DMS79 (cell line): ENCODE results near the gene MKNK2.
"Not testable (repeated sequence)": the region's sequence is repeated elsewhere in the genome, so short reads cannot be mapped to it uniquely, and the experiment has no call there.

Source experiments
- DNase-seq: peaks from one replicate; lab custom pipeline; 2025; lab: John Stamatoyannopoulos, UW

The MKNK2 gene

DNA sequence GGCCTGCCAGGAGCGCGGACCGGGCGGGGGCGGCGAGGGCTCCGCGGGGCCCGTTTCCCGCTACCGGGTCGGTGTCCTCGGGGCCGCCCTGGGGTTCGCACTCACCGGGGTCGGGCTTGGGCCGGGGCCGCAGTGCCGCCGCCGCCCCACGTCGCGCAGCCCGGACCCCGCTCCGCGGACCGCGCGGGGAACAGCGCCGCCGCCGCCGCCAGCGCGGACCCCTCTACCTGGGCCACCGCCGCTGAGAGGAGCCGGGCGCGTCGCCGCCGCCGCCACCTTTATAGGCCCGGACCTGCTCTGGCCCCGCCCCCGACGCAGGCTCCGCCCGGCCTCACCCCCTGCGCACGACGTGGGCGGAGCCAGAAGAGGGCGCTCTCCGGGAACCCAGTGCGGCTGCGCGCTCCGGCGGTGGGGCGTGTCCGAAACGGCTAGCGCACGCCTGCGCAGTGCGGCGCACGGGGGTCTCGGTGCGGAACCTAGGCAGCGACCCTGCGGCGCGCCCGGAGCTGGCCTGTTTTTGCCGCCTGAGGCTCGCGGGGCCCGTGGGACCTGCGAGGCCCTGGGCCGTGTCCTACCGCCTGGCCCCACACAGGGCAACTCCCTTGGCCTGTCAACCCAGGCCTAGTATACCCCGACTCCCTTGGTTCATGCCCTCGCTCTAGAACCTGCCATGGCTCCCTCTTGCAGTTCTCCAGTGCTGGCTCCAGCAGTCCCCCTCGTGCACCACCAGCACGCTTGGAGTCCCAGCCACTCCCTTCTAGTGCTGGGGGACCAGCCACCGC lies at the start of gene MKNK2:
Gene MKNK2 (minus strand): TSS at position 254 of the 782 bp plus-strand sequence. CDS start 393 bp downstream, outside the sequence.
- peak; percentile 60 for DNase-seq

DNA sequence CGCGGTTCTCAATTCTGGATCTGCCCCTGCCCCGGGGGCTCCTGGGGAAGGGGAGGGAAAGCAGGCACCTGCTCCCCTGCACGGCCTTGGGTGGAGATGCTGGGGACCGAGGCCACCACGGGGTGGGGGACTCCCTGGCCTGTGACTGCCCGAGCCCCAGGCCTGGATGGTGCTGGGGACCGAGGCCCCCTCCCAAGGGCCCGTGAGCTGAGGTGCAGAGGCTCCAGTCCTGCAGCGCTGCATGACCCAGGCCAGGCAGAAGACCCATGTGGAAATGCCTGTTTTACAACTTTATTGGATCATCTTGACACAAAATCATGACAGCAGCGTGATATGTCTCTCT lies 49.6 kb upstream of the MKNK2 start:
- DNase-seq, result no peak

DNA sequence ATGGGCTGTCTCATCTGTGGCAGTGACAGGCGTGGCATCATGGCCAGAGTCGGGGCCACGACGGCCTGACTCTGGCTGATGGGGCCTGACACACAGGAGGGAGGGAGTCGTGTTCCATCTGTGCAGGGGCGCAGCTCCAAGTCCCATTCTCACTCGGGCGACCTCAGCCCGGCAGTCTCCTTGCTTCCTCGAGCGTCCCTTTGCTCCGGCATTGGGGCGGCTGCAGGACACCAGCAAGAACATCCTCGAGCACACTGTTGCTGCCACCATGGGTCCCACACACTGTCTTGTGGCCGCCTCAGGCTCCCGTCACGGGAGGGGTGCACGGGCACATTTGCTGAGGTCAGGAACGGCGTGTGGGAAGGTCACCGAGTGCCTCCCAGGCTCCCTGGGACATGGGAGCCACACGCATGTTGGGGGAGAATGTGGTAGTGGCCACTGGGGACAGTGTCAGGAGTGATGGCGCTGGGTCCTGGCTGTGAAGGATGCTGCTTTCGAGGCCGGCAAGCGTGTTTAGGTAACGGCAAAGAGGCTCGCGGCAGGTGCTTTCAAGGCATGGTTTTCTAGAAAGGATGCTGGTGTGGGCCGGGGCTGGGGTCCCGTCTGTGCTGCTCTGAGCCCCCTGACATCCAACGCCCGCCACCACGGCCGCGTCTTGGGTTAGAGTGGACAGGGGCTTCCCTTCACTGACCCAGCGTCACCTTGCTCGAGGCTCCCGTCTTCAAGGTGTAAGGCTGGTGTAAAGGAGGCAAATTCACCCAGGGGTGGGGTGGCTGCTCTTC lies 49.1 kb upstream of the MKNK2 start:
- DNase-seq, result no peak

DNA sequence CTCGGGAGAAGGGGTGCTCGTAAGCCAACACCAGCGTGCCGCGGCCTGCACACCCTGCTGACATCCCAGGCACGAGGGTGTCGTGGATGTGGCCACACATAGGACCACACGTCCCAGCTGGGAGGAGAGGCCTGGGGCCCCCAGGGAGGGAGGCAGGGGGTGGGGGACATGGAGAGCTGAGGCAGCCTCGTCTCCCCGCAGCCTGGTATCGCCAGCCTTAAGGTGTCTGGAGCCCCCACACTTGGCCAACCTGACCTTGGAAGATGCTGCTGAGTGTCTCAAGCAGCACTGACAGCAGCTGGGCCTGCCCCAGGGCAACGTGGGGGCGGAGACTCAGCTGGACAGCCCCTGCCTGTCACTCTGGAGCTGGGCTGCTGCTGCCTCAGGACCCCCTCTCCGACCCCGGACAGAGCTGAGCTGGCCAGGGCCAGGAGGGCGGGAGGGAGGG lies 48.0 kb upstream of the MKNK2 start:
- DNase-seq, result no peak

DNA sequence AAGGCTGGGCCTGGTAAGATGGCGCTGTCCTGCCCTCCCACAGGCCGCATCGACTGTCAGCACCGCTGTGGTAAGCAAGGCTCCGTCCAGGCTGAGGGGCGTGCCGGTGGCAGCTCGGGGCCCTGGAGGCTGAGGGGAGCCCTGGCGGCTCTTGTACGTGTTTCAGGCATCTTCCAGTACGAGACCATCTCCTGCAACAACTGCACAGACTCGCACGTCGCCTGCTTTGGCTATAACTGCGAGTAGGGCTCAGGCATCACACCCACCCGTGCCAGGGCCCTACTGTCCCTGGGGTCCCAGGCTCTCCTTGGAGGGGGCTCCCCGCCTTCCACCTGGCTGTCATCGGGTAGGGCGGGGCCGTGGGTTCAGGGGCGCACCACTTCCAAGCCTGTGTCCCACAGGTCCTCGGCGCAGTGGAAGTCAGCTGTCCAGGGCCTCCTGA lies 46.9 kb upstream of the MKNK2 start:
- no peak for DNase-seq

DNA sequence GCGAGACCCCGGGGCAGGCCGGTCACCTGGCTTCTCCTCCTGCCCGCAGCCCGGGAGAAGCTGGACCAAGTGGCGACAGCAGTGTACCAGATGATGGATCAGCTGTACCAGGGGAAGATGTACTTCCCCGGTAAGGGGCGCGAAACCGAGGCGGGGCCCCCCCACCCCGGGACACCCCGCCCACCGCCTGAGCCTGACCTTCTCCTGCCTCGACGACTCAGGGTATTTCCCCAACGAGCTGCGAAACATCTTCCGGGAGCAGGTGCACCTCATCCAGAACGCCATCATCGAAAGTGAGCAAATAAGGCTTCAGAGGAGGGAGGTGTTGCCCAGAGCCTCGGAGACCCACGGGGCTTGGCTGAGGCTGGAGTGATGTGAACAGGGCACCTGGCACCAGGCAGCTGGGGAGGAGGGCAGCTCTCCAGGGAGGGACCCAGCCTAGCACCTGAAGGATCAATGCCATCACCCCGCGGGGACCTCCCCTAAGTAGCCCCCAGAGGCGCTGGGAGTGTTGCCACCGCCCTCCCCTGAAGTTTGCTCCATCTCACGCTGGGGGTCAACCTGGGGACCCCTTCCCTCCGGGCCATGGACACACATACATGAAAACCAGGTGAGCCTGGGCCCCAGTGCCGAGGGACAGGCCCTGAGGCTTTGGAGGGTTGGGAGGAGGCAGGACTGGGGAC lies 46.3 kb upstream of the MKNK2 start:
- DNase-seq, result peak; percentile 28

DNA sequence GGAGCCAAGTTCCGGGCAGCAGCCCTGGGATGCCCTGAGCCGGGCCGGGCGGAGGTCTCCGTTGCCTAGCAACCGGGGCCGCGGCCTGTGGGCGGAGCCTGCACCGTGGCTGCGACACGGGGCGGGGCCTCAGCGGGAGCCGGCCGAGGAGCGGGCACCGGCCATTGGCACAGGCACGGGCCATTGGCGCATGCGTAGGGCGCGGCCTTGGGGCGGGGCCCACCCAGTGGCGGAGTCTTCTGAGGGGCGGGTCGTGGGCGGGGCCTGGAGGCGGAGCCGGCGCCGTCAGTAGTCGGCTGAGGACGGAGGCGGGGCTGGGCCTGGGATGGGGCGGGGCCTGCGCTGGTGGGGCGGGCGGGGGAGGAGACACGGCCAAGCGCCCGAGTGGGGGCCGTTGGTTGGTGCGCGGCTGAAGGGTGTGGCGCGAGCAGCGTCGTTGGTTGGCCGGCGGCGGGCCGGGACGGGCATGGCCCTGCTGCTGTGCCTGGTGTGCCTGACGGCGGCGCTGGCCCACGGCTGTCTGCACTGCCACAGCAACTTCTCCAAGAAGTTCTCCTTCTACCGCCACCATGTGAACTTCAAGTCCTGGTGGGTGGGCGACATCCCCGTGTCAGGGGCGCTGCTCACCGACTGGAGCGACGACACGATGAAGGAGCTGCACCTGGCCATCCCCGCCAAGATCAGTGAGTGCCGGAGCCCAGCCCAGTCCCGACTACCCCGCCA lies 45.6 kb upstream of the MKNK2 start, which contains the start of gene IZUMO4:
Gene IZUMO4 (plus strand): TSS at position 436 of the 723 bp plus-strand sequence. CDS start 31 bp downstream, at position 467.
- DNase-seq, result peak; percentile 89

DNA sequence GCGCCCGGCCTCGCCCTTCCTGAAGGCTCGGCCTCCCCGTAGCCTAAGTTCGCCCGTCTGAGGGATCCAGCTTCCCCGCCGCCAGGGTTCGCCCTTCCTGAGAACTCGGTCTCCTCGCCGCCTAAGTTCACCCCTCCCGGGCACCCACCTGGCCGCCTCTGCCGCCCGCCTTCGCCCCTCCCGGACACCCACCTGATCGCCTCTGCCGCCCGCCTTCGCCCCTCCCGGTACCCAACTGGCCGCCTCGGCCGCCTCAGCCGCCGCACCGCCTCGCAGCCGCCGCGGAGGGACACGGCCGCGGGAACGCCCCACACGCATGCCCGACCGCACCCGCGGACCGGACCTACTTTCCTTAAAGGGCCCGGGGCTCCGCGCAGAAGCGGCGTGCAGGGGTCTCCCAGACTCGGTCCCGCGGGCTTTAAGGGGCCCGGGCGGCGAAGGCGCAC lies 45.0 kb upstream of the MKNK2 start, which contains the start of gene MOB3A:
Gene MOB3A (minus strand): TSS at position 293 of the 446 bp plus-strand sequence. CDS start 17,766 bp downstream, outside the sequence.
- DNase-seq, result no peak

DNA sequence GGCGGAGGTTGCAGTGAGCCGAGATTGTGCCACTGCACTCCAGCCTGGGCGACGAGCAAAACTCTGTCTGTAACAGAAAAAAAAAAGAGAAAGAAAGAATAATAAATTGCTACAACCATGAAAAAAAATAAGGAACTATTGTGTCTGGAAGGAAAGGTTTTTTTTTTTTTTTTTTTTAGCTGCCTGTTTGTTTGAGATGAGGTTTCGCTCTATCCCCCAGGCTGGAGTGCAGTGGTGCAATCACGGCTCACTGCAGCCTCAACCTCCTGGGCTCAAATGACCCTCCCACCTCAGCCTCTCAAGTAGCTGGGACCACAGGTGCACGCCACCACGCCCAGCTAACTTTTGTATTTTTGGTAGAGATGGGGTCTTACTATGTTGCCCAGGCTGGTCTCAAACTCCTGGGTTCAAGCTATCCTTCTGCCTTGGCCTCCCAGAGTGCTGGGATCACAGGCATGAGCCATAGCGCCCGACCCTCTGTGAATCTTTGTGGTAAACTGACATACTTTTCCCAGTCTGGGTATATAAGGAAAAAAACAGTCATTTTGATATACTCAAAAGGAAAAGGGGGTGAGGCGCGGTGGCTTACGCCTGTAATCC lies 41.0 kb upstream of the MKNK2 start:
- DNase-seq, result not testable (repeated sequence)

DNA sequence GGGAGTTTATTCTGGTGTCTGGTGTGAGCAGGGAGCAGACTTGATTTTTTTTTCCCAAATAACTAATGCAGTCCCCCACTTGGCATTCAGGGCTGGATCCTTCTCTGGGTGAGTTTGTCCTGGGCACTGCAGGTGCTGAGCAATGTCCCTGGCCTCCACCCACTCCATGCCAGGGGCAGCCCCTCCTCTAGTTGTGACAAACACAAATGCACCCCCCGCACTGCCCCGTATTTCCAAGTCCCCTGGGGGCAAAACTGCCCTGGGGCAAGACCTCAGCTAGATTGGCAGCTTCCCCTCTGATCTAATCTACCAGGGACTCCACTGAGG lies 38.6 kb upstream of the MKNK2 start:
- DNase-seq, result no peak

DNA sequence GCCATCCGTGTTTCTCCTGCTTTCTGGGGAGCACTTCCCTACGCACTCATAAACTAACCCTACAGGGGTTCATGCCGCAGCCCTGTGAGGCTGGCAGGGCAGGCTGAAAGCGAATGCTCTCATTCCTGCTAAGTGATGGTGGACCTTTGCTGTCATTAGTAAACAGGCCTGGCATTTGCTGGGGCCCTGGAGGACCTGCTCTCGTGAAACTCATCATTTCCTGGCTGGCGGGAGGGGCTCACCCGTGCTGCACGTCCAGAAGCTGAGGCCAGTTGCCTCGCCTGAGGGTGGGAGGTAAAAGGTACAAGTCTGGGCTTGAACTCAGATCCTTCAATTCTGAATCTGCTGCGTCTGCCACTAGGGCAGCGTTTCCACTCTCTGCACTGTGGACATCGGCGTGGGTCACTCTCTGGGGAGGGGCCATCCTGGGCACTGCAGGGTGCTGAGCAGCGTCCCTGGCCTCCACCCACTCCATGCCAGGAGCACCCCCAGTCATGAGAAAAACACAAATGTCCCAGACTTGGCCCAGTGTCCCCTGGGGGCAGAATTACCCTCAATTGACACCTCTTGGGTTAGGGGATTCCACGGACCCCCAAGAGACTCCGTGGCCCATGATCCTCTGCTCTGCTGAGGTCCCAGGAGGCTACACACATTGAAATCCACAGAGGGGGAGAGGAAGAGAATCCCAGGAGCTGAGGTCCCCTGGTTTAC lies 38.1 kb upstream of the MKNK2 start:
- DNase-seq, result no peak

DNA sequence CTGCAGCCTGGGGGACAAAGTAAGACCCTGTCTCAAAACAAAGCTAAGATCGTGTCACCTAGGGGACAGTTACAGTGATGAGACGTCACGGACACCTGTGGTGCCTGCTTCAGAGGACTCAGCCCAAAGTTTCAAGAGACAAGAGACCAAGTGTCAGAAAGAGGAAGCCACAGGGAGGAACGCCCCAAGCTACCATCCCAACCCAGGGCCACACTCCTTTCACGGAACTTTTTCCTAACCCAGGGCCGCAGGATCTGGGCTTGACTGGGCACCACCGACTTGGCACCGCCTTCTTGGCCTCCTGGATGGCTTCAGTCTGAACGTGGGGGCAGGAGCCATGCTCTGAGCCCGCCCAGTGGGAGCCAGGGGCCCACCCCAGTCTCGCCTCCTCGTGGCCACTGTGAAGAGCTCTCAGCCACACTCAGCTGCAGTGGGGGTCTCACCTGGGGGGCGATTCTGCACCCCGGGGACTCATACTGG lies 36.6 kb upstream of the MKNK2 start:
- DNase-seq, result no peak

DNA sequence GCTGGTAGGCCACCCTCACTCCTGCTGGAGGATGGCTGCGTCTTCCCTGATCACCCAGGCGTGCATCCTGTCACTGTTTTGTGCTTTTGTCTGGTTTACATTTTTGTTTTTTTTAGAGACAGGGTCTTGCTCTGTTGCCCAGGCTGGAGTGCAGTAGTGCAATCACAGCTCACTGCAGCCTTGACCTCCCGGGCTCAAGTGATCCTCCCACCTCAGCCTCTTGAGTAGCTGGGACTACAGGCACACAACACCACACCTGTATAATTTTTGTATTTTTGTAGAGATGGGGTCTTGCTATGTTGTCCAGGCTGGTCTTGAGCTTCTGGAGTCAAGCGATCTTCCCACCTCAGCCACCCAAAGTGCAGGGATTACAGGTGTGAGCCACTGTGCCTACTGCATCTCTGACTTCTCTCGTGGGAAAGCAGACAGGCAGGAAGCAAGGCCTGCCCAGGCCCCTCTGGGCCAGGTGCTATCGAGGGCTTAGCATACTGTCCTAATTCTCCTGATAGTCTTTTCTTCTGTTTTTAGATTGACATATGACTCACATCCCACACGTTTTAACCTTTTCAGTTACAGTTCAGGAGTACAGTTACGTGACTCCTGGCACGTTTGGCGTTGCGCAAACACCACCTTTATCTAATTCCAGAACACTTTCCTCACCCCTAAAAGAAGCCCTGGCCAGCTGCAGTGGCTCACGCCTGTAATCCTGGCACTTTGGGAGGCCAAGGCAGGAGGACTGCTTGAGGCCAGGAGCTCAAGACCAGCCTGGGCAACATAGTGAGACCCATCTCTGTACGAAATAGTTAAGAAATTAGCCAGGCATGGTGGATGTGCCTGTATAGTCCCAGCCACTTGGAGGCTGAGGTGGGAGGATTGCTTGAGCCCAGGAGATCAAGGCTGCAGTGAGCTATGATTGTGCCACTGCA lies 35.9 kb upstream of the MKNK2 start:
- not testable (repeated sequence) for DNase-seq

DNA sequence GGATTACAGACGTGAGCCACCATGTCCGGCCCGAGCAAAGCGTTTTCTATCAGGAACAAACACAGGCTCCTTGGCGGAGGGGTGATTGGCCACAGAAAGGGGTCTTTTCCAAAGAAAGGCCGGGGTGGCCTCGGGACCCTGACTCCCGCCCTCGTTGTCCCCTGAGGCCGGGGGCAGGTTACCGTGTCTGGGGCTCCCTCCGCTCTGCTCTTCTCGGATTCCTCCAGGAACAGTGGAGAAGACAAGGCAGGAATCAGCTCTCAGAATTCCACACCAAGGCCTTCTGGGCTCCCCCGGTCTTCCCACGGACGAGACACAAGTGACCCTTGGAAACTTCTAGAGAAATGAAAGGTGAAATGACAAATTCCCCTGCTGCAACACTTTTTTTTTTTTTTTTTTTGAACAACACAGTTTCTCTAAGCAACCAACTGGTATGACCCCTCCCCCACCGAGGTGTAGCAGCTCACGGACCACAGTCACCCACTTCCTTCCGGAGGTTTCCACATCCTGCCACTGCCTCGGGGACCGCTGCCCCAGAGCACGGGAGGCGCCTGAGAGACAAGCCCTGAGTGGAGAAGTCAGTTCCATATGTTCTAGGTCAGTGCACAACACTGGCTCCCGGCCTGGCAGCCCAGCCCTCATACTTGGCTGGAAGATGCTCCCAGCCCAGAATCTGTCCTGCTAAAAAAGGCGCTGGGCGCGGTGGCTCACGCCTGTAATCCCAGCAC lies 34.1 kb upstream of the MKNK2 start:
- DNase-seq, result no peak

DNA sequence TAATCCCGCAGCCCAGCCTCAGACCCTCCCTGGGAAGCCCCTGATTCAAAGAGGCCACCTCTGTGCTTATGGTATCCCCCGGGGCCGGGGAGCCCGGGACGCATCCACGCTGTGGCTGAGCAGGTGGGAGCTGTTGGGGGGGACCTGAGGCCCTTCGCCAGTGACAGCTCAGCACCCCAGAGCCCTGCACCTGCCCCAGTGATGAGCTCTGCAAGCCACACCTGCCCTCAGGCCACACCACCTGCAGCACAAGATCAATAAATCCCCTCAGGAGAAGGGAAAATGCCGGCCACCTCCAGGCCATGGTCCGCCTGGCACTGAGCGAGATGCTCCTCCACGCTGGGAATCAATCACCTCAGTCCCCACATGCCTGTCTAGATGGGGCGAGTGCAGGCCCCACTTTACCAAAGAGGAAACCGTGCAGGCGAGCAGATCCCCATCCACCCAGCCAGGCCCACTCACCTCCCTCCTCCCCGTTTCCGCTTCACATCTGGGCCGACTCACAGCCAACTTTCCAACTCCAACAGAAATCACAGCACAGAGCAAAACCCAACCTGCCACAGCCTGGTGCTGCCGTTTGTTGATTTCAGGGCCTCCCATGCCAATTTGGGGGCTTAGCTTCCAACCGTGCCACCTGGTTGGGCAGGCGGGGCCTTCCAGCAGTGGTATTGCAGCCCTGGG lies 32.3 kb upstream of the MKNK2 start:
- no peak for DNase-seq

DNA sequence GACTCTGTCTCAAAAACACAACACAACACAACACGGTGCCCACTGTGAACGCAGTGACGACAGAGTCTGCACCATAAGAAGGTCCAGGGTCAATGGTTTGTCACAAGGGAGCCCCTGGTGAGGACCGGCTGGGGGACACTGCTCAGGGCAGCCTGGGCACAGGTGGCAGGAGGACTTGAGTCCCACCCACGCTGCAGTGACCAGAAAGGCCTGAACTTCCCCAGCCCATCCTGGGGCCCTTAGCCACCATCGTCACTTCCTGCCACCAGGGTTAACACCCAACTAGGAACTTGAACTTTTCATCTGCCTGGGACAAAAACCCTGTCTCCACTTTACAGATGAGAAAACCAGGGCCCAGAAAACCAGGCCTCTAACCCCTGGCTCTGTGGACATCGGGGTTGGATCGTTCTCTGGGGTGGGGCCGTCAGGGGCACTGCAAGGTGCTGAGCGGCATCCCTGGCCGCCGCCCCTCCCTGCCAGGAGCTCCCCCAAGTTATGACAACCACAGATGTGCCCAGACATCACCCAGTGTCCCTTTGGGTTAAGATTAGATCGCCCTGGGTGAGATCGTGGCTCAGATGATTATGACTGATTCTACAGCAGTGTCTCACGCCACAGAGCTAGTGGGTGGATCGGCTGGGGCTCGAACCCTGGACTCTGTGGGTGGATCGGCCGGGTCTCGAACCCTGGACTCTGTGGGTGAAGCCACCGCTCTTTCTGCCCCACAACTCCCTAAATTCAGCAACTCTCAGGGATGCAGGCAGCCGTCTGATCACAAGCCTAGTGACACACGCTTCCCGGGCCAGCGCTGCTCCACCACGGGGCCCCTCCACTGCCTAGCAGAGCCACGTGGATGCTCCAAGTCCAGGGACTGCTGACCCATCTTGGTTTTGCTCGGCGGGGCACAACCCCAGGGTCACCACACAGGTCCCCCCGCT lies 31.1 kb upstream of the MKNK2 start:
- DNase-seq, result no peak
